Measurements from ENCODE around the gene MYLK.

GRCh38 chr3:123692671-123693070, 191.5 kb downstream of the MYLK start:
- TF ChIP-seq POLR2A (IDR thresholded peaks at IDR 0.05) (no peak), CTCF (IDR thresholded peaks at IDR 0.05) (no peak), EP300 (IDR thresholded peaks at IDR 0.05) (no peak)

Data from tibial nerve (tissue), 4 donors.